GM12891 (cell line): ENCODE results near the gene GLOD4.

Source experiments
- POLR2A ChIP-seq: IDR thresholded peaks from 2 replicates; pipeline ENCODE4 v1.6.1; 2011; ENCODE audit warnings: low read depth, low read length, control low read depth
- POLR2AphosphoS5 ChIP-seq: IDR thresholded peaks from 2 replicates; pipeline ENCODE4 v1.6.1; 2011; ENCODE audit warnings: low read depth, low read length, control low read depth
- SPI1 ChIP-seq: IDR thresholded peaks from 2 replicates; pipeline ENCODE4 v1.6.1; 2011; ENCODE audit warnings: low read depth, low read length, control low read depth

DNA sequence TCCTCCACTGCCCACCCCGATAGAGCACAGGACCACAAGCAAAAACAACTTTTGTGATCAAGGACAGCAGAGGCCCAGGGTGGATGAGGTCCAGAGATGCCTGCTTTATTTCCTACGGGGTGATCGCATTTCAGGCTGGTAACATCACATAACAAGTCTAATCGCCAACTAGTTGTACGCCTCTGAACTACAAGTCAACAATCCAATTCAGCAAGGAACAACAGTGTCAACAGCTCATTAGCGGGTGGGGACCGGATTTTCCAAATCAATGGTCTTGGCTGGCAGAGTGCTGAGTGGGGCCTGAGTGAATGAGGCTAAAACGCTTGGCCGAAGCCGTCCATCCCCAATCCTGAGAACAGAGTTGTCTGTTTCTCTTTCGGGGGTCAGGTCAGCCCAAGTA is 17.2 kb upstream of the GLOD4 start:
- TF ChIP-seq POLR2AphosphoS5 (no peak), POLR2A (no peak), SPI1 (no peak)
